OCI-LY7 (cell line): Measurements from ENCODE around the gene CHRNB4. TPM values are rescaled to one million over a fixed set of nuclear protein-coding genes. Genes with fewer than 3 reads are reported as not detected.

Experiments used
- BruUV-seq: library from RNA; stranded (reverse); fragments of 400-500 nt; replicated peaks from 2 replicates; lab custom pipeline; 2021; lab: Mats Ljungman, UMichigan
- CTCF ChIA-PET: fragments of 300-600 bp; sonication (Branson Sonifier 250); formaldehyde crosslinking; loops from one replicate; lab custom pipeline; 2022; ENCODE audit warnings: antibody characterized with exemption; ENCODE audit not compliant: unreplicated experiment; lab: Charles Lee
- POLR2A ChIA-PET: fragments of 300-600 bp; sonication (Branson Sonifier 250); formaldehyde crosslinking; loops from one replicate; lab custom pipeline; 2022; ENCODE audit warnings: antibody characterized with exemption; lab: Charles Lee
- DNase-seq: peaks from one replicate; pipeline ENCODE4 v3.0.0-alpha.2; 2015; ENCODE audit warnings: low spot score
- H2AFZ ChIP-seq: fragments of 200-600 bp; sonication (generic), shearing (Covaris generic); 2 replicates; pipeline ENCODE4 v1.6.1; 2014; ENCODE audit warnings: mild to moderate bottlenecking, antibody characterized with exemption, low read length, moderate library complexity
- H3K27ac ChIP-seq: fragments of 200-600 bp; sonication (generic); 2 replicates; pipeline ENCODE4 v1.5.1; 2014; ENCODE audit warnings: mixed run types, low read depth, mild to moderate bottlenecking, moderate library complexity, low read length, inconsistent platforms; ENCODE audit not compliant: poor library complexity, severe bottlenecking
- H3K36me3 ChIP-seq: fragments of 200-600 bp; sonication (generic); 2 replicates; pipeline ENCODE4 v1.6.1; 2014; ENCODE audit warnings: mild to moderate bottlenecking, antibody characterized with exemption, low read length, moderate library complexity, mixed read lengths; ENCODE audit not compliant: insufficient read depth
- H3K4me1 ChIP-seq: fragments of 200-600 bp; sonication (generic); 2 replicates; pipeline ENCODE4 v1.5.1; 2014; ENCODE audit warnings: mild to moderate bottlenecking, low read length; ENCODE audit not compliant: insufficient read depth, poor library complexity, severe bottlenecking
- H3K4me2 ChIP-seq: fragments of 200-600 bp; sonication (generic); 2 replicates; pipeline ENCODE4 v1.6.1; 2014; ENCODE audit warnings: mild to moderate bottlenecking, low read length
- H3K4me3 ChIP-seq: fragments of 200-600 bp; sonication (generic); 2 replicates; pipeline ENCODE4 v1.5.1; 2014; ENCODE audit warnings: mild to moderate bottlenecking, low read depth, low read length; ENCODE audit not compliant: poor library complexity, severe bottlenecking
- H3K79me2 ChIP-seq: fragments of 200-600 bp; sonication (generic); 2 replicates; pipeline ENCODE4 v1.6.1; 2016; ENCODE audit warnings: low read depth, mild to moderate bottlenecking, low read length, moderate library complexity, mixed read lengths; ENCODE audit not compliant: insufficient read depth
- H3K9me2 ChIP-seq: fragments of 200-600 bp; sonication (generic); 2 replicates; pipeline ENCODE4 v1.6.1; 2016; ENCODE audit warnings: mild to moderate bottlenecking, low read length, mixed read lengths; ENCODE audit not compliant: insufficient read depth
- H3K9me3 ChIP-seq: fragments of 200-600 bp; sonication (generic); 2 replicates; pipeline ENCODE4 v1.6.1; 2014; ENCODE audit warnings: mild to moderate bottlenecking, mixed run types, low read length, mixed read lengths
- H4K20me1 ChIP-seq: fragments of 200-600 bp; sonication (generic); 2 replicates; pipeline ENCODE4 v1.6.1; 2014; ENCODE audit warnings: mild to moderate bottlenecking, antibody characterized with exemption, low read length, moderate library complexity, mixed read lengths; ENCODE audit not compliant: insufficient read depth
- EZH2phosphoT487 ChIP-seq: fragments of 200-600 bp; sonication (generic); IDR thresholded peaks from 2 replicates; pipeline ENCODE4 v1.6.1; 2018; ENCODE audit warnings: low read depth, borderline replicate concordance, mild to moderate bottlenecking, mixed run types, antibody characterized with exemption, low read length, moderate library complexity, mixed read lengths
- intact Hi-C: fragments of 100-400 bp; cut with micrococcal nuclease; formaldehyde crosslinking; loops from one replicate; pipeline ENCODE4 v1.10.0; 2022; ENCODE audit not compliant: unreplicated experiment
- total RNA-seq, 2 experiments: library from RNA; depleted of rRNA in 1 of 2; stranded (reverse); fragments of >200 nt in 1 of 2; shearing (Covaris generic) in 1 of 2; gene quantifications; 2 replicates each; pipeline ENCODE4 v1.2.3, GENCODE V29; 2014 to 2022
- TF ChIP-seq, protein P1 (sequence below): fragments of 200-600 bp; sonication (generic); conservative IDR thresholded peaks from 2 replicates; pipeline ENCODE4 v1.5.1; 2014; ENCODE audit warnings: mild to moderate bottlenecking, antibody characterized with exemption, low read length, moderate library complexity, mixed read lengths

The CHRNB4 gene
- total RNA-seq, 2 experiments from 2014 or later: not detected

DNA sequence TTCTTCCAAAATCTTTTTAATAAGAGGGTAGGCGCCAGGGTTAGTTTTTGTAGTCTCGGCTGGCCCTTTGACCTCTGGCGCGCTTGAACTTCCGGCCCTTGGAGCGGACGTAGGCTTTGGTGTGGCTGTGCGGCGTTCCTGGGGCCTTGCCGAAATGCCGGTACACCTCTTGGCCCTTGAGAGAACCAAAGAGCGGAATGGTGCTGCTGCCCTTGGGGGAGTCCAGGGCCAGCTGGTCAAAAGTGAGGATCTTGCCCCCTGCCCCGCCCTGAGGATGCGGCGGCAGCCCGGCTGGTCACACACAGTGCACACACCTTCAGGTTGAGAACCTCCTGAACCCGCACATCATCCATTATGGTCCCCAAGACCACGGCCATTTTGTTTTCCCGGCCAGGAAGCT lies 20.0 kb upstream of the CHRNB4 start:
- Histone ChIP-seq H2AFZ (no peak overlapping the region), H3K4me1 (no peaks in the 10 kb centered on the region), H3K4me2 (no peak overlapping the region), H3K36me3 (no peaks in the 10 kb centered on the region), H3K9me2 (no peaks in the 10 kb centered on the region), H3K27ac (no peak overlapping the region), H3K79me2 (no peaks in the 10 kb centered on the region), H3K9me3 (no peaks in the 10 kb centered on the region), H4K20me1 (no peaks in the 10 kb centered on the region), H3K4me3 (no peak overlapping the region)
- no peak for DNase-seq
- BruUV-seq: no TSS peak
- POLR2A ChIA-PET: no interaction called here
- intact Hi-C loops: no loop called here
- TF ChIP-seq, protein P1, sequence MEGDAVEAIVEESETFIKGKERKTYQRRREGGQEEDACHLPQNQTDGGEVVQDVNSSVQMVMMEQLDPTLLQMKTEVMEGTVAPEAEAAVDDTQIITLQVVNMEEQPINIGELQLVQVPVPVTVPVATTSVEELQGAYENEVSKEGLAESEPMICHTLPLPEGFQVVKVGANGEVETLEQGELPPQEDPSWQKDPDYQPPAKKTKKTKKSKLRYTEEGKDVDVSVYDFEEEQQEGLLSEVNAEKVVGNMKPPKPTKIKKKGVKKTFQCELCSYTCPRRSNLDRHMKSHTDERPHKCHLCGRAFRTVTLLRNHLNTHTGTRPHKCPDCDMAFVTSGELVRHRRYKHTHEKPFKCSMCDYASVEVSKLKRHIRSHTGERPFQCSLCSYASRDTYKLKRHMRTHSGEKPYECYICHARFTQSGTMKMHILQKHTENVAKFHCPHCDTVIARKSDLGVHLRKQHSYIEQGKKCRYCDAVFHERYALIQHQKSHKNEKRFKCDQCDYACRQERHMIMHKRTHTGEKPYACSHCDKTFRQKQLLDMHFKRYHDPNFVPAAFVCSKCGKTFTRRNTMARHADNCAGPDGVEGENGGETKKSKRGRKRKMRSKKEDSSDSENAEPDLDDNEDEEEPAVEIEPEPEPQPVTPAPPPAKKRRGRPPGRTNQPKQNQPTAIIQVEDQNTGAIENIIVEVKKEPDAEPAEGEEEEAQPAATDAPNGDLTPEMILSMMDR: no peak
- TF ChIP-seq EZH2phosphoT487: no peak
- CTCF ChIA-PET: interaction anchor here (0.6 kb wide), 1 partner anchor 1734 kb away, joined by 3 read pairs; no protein-coding TSS in a partner anchor

DNA sequence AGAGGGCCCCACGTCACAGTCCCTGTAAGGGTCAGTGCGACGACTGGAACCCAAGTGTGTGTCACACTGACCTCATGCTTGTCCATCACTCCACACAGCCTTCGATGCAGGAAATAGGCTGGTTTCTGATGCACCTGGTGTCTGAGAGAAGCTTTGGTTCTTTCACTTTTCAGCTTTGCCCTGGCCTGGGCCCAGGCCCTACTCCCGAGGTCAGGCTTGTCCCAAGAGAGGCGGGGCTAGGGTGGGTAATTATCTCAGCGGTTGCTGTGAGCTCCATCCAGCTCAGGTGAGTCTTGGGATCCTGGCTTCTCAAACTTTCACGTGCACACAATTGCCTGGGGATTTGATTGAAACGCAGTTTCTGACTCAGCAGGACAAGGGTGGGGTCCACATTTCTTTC lies 19.6 kb upstream of the CHRNB4 start:
- H3K4me3 ChIP-seq: no peak overlapping the region
- no TSS peak for BruUV-seq
- no peaks in the 10 kb centered on the region for H3K9me2 ChIP-seq
- H2AFZ ChIP-seq: no peak overlapping the region
- no peak for DNase-seq
- POLR2A ChIA-PET: no interaction called here
- H3K4me1 ChIP-seq: no peaks in the 10 kb centered on the region
- H3K9me3 ChIP-seq: no peaks in the 10 kb centered on the region
- intact Hi-C loops: no loop called here
- H3K79me2 ChIP-seq: no peaks in the 10 kb centered on the region
- H4K20me1 ChIP-seq: no peaks in the 10 kb centered on the region
- H3K36me3 ChIP-seq: no peaks in the 10 kb centered on the region
- H3K27ac ChIP-seq: no peak overlapping the region
- CTCF ChIA-PET: interaction anchor here (0.6 kb wide), 1 partner anchor 1734 kb away, joined by 3 read pairs; no protein-coding TSS in a partner anchor
- no peak overlapping the region for H3K4me2 ChIP-seq
- TF ChIP-seq, protein P1: no peak
- no peak for TF ChIP-seq EZH2phosphoT487

DNA sequence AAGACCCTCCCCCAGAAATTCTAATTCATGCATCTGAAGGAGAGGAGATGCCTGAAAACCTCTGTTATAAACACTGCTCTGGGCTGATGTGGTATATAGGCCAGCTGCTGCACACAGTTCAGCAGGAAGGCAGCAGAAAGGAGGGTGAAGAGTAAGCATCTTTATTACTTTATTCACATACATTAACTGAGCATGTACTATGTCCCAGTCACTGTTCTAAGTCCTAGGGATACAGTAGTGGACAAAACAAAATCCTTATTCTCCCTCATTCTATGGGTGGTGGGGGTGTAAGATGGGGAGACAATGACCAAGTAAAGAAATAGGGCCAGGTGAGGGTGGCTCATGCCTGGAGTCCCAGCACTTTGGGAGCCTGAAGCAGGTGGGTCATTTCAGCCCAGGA lies 17.8 kb upstream of the CHRNB4 start:
- ChIA-PET POLR2A (no interaction called here), CTCF (no interaction called here)
- Histone ChIP-seq H3K79me2 (no peaks in the 10 kb centered on the region), H3K4me1 (no peaks in the 10 kb centered on the region), H2AFZ (no peak overlapping the region), H3K27ac (no peak overlapping the region), H3K4me3 (no peak overlapping the region), H3K9me3 (no peaks in the 10 kb centered on the region), H3K36me3 (no peaks in the 10 kb centered on the region), H4K20me1 (no peaks in the 10 kb centered on the region), H3K9me2 (no peaks in the 10 kb centered on the region), H3K4me2 (no peak overlapping the region)
- no peak for DNase-seq
- intact Hi-C loops: no loop called here
- BruUV-seq: no TSS peak
- TF ChIP-seq EZH2phosphoT487: no peak
- TF ChIP-seq, protein P1: no peak
